CD4-positive, alpha-beta T cell (primary cell): Measurements from ENCODE around the gene COG3. TPM values are rescaled to one million over a fixed set of nuclear protein-coding genes. Genes with fewer than 3 reads are reported as not detected.
A peak's percentile ranks its signal among the peaks of the same experiment; 100 is the strongest.

Experiments used
- ATAC-seq: fragments of 200-7000 bp; cut with Tn5 transposase; one replicate; pipeline ENCODE4 v1.10.0; 2022; ENCODE audit warnings: mild to moderate bottlenecking; ENCODE audit not compliant: poor library complexity
- CTCF ChIA-PET: fragments of 350-600 bp; sonication (Branson Sonifier 250); formaldehyde crosslinking; loops from one replicate; lab custom pipeline; 2021; ENCODE audit warnings: antibody characterized with exemption, inconsistent platforms; lab: Charles Lee
- POLR2A ChIA-PET: fragments of 350-600 bp; sonication (Branson Sonifier 250); formaldehyde crosslinking; loops from one replicate; lab custom pipeline; 2021; ENCODE audit warnings: antibody characterized with exemption, inconsistent platforms; lab: Charles Lee
- DNase-seq, 14 experiments: peaks; one replicate each; pipeline ENCODE4 v3.0.0-alpha.2; 2013 to 2020; ENCODE audit warnings: mixed read lengths in 2 of 14
- H3K27ac ChIP-seq, 2 donors: one replicate each; pipeline versions ENCODE4 v1.5.1 to v1.7.0; 2013; ENCODE audit warnings: low read length in 2 of 2, low read depth in 1 of 2, mild to moderate bottlenecking in 1 of 2
- H3K27me3 ChIP-seq, 2 experiments: 1 replicate in 1 of 2; 2 replicates in 1 of 2; pipeline versions ENCODE4 v1.6.1 to v1.7.0; 2013; ENCODE audit warnings: low read length in 2 of 2, control low read depth in 1 of 2, mild to moderate bottlenecking in 1 of 2, moderate library complexity in 1 of 2; ENCODE audit not compliant: insufficient read depth in 2 of 2, control insufficient read depth in 1 of 2
- H3K36me3 ChIP-seq: one replicate; pipeline ENCODE4 v1.6.1; 2013; ENCODE audit warnings: low read length, control low read depth; ENCODE audit not compliant: insufficient read depth
- H3K4me1 ChIP-seq: one replicate; pipeline ENCODE4 v1.6.1; 2013; ENCODE audit warnings: low read length, control low read depth; ENCODE audit not compliant: insufficient read depth
- H3K4me3 ChIP-seq: one replicate; pipeline ENCODE4 v1.5.1; 2013; ENCODE audit warnings: mild to moderate bottlenecking, low read length, moderate library complexity
- H3K9me3 ChIP-seq, 2 experiments: 1 replicate in 1 of 2; 2 replicates in 1 of 2; pipeline versions ENCODE4 v1.6.1 to v1.7.0; 2013; ENCODE audit warnings: low read length in 2 of 2, mild to moderate bottlenecking in 2 of 2, control low read depth in 1 of 2, moderate library complexity in 1 of 2; ENCODE audit not compliant: control insufficient read depth in 1 of 2, insufficient read depth in 1 of 2
- H3K27ac Mint-ChIP-seq: one replicate; pipeline ENCODE4 v1.8.0; 2020; ENCODE audit warnings: mixed read lengths
- H3K27me3 Mint-ChIP-seq: one replicate; pipeline ENCODE4 v1.8.0; 2021; ENCODE audit warnings: mixed read lengths
- H3K36me3 Mint-ChIP-seq: one replicate; pipeline ENCODE4 v1.8.0; 2021; ENCODE audit warnings: low read depth, mixed read lengths
- H3K4me1 Mint-ChIP-seq: one replicate; pipeline ENCODE4 v1.8.0; 2021; ENCODE audit warnings: low read depth, mixed read lengths
- H3K4me3 Mint-ChIP-seq: one replicate; pipeline ENCODE4 v1.8.0; 2020; ENCODE audit warnings: mild to moderate bottlenecking, mixed read lengths
- H3K9me3 Mint-ChIP-seq: one replicate; pipeline ENCODE4 v1.8.0; 2020; ENCODE audit warnings: mixed read lengths
- intact Hi-C, 2 experiments: fragments of 100-400 bp; cut with DNase I in 1 of 2; cut with micrococcal nuclease in 1 of 2; formaldehyde crosslinking; loops; one replicate each; pipeline versions ENCODE4 v1.15.1 to v1.9.0; 2023 to 2025; cut with DNase I, micrococcal nuclease
- total RNA-seq, 174 experiments: library from RNA in 2 of 174; stranded (reverse) in 2 of 174; gene quantifications; one replicate each; pipeline ENCODE4 v1.2.3 and lab custom pipeline; 2021 to 2026
- TF ChIP-seq, protein P1 (sequence below): fragments of 200-600 bp; IDR thresholded peaks from one replicate; pipeline ENCODE4 v1.8.0; 2022; ENCODE audit warnings: antibody characterized with exemption, mild to moderate bottlenecking

The COG3 gene
- total RNA-seq, 2 experiments from 2014 or later = 52.8 to 57.0 TPM

DNA sequence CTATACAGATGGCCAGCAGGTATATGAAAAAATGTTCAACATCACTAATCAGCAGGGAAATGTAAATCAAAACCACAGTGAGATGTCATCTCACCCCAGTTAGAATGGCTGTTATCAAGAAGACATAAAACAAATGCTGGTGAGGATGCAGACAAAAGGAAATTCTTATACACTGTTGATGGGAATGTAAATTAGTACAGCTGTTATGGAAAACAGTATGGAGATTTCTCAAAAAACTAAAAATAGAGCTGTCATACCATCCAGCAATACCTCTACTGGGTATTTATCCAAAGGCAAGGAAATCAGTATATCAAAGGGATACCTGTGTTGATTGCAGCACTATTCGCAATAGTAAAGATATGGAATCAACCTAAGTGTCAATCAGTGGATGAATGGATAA, 22.9 kb downstream of the COG3 start:
- intact Hi-C loops = no loop called here
- Histone ChIP-seq H3K4me1 (no peaks in the 10 kb centered on the region), H3K9me3 (no peaks in the 10 kb centered on the region), H3K27ac (no peak overlapping the region), H3K36me3 (peaks cover 42% of the 10 kb centered on the region), H3K4me3 (no peak overlapping the region), H3K27me3 (no peaks in the 10 kb centered on the region)
- Mint-ChIP-seq H3K4me3 (no peak overlapping the region), H3K9me3 (no peaks in the 10 kb centered on the region), H3K36me3 (peaks cover 66% of the 10 kb centered on the region), H3K27ac (no peak overlapping the region), H3K4me1 (no peaks in the 10 kb centered on the region), H3K27me3 (no peaks in the 10 kb centered on the region)
- ATAC-seq (no peak), DNase-seq (no peak)
- ChIA-PET CTCF (interaction anchor here (1.4 kb wide), 1 partner anchor 88 kb away, joined by 3 read pairs; no protein-coding TSS in a partner anchor), POLR2A (interaction anchor here (0.8 kb wide), 1 partner anchor 146 kb away, joined by 3 read pairs; no protein-coding TSS in a partner anchor)
- TF ChIP-seq, protein P1, sequence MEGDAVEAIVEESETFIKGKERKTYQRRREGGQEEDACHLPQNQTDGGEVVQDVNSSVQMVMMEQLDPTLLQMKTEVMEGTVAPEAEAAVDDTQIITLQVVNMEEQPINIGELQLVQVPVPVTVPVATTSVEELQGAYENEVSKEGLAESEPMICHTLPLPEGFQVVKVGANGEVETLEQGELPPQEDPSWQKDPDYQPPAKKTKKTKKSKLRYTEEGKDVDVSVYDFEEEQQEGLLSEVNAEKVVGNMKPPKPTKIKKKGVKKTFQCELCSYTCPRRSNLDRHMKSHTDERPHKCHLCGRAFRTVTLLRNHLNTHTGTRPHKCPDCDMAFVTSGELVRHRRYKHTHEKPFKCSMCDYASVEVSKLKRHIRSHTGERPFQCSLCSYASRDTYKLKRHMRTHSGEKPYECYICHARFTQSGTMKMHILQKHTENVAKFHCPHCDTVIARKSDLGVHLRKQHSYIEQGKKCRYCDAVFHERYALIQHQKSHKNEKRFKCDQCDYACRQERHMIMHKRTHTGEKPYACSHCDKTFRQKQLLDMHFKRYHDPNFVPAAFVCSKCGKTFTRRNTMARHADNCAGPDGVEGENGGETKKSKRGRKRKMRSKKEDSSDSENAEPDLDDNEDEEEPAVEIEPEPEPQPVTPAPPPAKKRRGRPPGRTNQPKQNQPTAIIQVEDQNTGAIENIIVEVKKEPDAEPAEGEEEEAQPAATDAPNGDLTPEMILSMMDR = no peak

DNA sequence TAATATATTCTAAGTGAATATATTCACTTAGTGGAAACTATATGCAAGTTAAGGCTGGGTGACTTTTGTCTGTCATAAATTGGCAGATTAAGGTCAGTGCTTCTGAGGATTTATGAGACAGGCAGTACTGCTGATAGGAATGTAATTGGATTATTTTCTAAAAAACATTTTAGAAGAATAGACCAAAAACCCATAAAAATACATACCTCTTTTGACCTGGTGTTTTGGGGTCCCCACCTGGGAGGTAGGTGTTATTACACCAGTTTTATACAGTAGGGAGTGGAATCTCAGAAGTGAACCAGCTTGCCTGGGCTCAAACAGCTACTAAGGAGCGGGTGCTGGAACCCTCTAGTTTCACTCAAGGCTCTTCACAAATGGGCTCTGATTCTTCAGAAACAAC, 25.3 kb downstream of the COG3 start:
- Histone ChIP-seq H3K9me3 (no peaks in the 10 kb centered on the region), H3K4me3 (no peak overlapping the region), H3K36me3 (peaks cover 41% of the 10 kb centered on the region), H3K27ac (no peak overlapping the region), H3K4me1 (no peaks in the 10 kb centered on the region), H3K27me3 (no peaks in the 10 kb centered on the region)
- H3K4me3 Mint-ChIP-seq = no peak overlapping the region
- H3K27me3 Mint-ChIP-seq = no peaks in the 10 kb centered on the region
- TF ChIP-seq, protein P1 = peak; percentile 66
- POLR2A ChIA-PET = interaction anchor here (0.9 kb wide), 1 partner anchor 25 kb away, joined by 3 read pairs; the partner anchor contains the start of gene COG3
- H3K36me3 Mint-ChIP-seq = peaks cover 67% of the 10 kb centered on the region
- H3K4me1 Mint-ChIP-seq = no peaks in the 10 kb centered on the region
- ATAC-seq = peak; percentile 89
- no peaks in the 10 kb centered on the region for H3K9me3 Mint-ChIP-seq
- CTCF ChIA-PET = interaction anchor here (0.5 to 1.8 kb wide), 7 partner anchors 9 to 443 kb away, joined by 3 to 11 read pairs (median 5); partner anchors contain the start of gene TPT1
- intact Hi-C loops = loop anchor here (2.0 to 5.0 kb wide), 3 partner anchors 119 to 443 kb away; no protein-coding TSS in a partner anchor
- peak in 6 of 14 experiments; percentile 2 to 58 (median 39) for DNase-seq
- no peak overlapping the region for H3K27ac Mint-ChIP-seq

DNA sequence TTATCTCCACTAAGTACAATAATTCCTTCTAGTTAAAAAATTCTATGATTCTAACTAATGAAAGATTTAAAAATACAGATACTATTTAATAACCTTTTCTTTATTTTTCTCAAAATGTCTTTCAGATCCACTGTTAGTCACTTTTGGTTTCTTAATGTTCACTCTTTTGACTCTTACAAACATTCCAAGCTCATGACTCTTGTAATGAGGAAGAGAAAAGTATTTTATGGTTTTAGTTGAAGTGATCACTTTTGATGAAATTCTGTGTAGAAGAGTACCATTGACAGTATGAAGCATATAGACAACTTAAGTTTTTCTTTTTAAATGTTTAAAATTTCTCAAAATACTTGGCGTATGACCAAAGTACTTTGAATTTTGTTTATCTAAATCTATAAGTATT, 27.8 kb downstream of the COG3 start:
- intact Hi-C loops = loop anchor here in 1 of 2 experiments (5.0 kb wide), 1 partner anchor 445 kb away; no protein-coding TSS in a partner anchor
- POLR2A ChIA-PET = no interaction called here

More for the DNA sequence above, 27.8 kb downstream of the COG3 start:
- Histone ChIP-seq H3K9me3 (no peaks in the 10 kb centered on the region), H3K27me3 (no peaks in the 10 kb centered on the region), H3K36me3 (peaks cover 42% of the 10 kb centered on the region), H3K4me1 (no peaks in the 10 kb centered on the region), H3K27ac (no peak overlapping the region), H3K4me3 (no peak overlapping the region)
- no peak overlapping the region for H3K4me3 Mint-ChIP-seq
- CTCF ChIA-PET = interaction anchor here (0.6 to 1.2 kb wide), 2 partner anchors 445 to 478 kb away, joined by 3 read pairs; no protein-coding TSS in a partner anchor
- no peaks in the 10 kb centered on the region for H3K9me3 Mint-ChIP-seq
- H3K4me1 Mint-ChIP-seq = no peaks in the 10 kb centered on the region
- peaks cover 73% of the 10 kb centered on the region for H3K36me3 Mint-ChIP-seq
- ATAC-seq (no peak), DNase-seq (no peak)
- TF ChIP-seq, protein P1 = no peak
- H3K27me3 Mint-ChIP-seq = no peaks in the 10 kb centered on the region
- no peak overlapping the region for H3K27ac Mint-ChIP-seq
